Hippocampal formation (tissue), 2 donors: Measurements from ENCODE around the gene KNOP1.
A peak's percentile ranks its signal among the peaks of the same experiment; 100 is the strongest.
"Not testable (repeated sequence)": the region's sequence is repeated elsewhere in the genome, so short reads cannot be mapped to it uniquely, and the experiment has no call there.

ENCODE experiments used
- DNase-seq, 2 donors: peaks; one replicate each; lab custom pipeline; 2025; lab: John Stamatoyannopoulos, UW

KNOP1 gene

DNA sequence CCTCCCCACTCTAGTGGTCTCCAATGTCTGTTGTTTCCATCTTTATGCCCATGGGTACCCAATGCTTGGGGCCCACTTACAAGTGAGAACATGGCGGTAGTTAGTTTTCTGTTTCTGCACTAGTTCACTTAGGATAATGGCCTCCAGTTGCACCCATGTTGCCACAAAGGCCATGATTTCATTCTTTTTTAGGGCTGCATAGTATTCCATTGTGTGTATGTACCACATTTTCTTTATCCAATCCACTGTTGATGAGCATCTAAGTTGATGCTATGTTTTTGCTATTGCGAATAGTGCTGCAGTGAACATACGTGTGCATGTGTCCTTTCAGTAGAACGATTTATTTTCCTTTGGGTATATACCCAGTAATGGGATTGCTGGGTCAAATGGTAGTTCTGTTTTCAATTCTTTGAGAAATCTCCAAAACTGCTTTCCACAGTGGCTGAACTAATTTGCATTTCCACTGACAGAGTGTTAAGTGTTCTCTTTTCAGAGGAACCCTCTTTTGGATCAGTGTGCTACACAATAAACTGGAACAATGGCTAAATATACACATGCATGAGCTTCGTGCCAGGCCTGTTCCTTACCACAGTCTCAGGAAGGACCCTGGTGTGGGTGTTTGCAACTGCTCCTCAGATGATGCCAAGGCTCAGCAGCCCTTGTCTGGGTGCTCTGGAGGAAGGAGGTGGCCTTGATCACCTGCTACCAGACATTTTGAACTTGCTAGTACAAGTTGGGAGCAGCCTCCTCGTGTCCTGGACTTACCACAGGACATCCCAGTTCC is 34.4 kb downstream of the KNOP1 start:
- DNase-seq = no peak

DNA sequence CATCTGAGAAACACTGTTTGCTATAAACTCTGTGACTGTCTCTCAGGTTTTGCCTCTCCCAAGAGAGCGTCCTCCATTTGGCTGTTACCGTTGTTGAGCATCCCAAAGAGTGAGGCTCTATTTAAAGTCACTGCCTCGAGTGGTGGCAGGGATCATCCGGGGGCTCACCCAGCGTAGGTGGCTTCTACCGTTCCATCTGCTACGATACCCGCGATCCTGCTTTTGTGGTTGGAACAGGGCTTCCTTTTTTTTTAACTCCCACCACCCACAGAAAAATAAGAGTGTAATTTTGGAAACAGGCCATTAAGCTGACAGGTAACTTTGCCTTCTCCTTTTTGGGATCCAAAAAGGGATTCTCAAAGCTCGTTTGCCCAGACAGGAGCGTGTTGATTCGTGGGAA is 36.4 kb downstream of the KNOP1 start:
- DNase-seq = no peak

GRCh38 chr16:19680881-19681340 is 37.1 kb downstream of the KNOP1 start:
- no peak for DNase-seq

DNA sequence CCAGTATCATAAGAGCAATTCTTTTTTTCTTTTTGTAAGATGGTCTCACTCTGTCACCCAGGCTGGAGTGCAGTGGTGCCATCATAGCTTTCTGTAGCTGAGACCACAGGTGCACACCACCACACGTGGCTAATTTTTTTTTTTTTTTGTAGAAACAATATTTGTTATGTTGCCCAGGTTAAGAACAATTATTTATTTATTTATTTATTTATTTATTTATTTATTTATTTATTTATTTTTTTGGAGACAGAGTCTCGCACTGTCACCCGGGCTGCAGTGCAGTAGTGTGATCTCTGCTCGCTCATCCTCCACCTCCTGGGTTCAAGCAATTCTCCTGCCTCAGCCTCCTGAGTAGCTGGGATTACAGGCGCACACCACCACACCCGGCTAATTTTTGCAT is 38.7 kb downstream of the KNOP1 start:
- DNase-seq = not testable (repeated sequence)

GRCh38 chr16:19678804-19679203 is 39.2 kb downstream of the KNOP1 start:
- DNase-seq = no peak

DNA sequence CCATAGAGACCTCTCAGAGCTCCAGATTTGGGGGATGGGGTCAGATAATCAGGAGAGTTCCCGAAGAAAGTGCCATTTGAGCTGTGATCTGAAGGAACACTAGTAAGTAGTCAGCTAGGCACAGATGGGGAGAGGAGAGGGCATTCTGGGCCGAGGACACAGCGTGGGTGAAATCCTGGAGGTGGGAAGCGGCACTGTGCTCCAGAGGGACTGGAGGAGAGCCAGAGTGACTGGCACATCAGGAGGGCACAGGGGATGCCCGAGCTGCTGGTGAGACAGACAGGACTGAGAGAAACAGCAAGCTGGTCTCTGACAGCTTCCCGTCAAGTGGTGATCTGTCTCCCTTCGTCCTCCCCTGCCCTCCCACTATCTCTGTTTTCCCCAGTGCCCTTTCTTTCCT is 40.6 kb downstream of the KNOP1 start:
- DNase-seq = no peak

DNA sequence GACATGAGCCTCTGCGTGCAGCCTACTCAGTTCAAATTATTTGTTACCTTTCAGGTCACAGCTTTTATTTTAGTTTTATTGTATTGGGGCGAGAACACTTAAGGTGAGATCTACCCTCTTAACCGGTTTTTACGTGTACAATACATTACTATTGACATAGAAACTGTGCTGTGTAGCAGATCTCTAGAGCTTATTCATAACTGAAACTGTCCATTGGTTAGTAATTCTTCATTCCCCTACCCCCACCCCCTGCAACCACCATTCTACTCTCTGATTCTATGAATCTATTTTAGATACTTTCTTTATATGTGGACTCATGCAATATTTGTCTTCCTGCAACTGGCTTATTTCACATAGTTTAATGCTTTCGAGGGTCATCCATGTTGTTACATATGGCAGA is 43.5 kb downstream of the KNOP1 start:
- DNase-seq = no peak

DNA sequence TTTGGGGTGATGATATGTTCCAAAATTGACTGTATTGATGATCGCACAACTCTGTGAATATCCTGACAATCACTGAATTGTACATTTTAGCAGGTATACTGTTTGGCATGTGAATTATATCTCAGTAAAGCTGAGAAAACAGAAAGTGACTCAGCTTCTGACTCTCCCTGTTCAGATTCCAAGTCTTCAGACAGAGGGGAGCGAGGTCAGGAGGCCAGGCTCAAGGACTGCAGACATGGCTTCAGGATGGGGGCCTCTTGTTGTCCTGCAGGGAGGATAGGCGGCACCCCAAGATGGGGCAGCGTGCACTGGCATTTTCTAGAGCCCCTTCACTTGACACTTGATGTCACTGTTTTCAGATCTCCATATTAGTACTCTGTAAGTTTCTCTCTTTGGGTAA is 45.6 kb downstream of the KNOP1 start:
- no peak for DNase-seq

DNA sequence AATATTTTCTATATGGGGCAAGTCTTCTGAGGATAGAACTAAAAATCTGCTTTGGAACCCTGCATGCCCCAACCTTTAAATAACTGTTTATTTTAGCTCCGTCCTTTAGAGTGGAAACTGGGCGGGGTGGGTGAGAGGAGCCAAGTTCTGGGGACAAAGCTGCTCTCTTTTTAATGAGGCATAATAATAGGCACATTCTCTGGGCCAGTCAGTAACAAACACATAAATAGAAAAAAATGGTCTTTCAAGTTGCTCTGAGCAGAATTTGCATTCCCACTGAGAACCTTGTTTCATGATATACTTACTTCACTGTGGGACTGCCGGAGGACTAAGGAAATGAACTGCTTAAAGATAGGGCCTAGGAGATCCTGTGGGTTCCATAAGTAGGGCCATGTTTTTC is 51.5 kb downstream of the KNOP1 start:
- DNase-seq = peak; percentile 63 to 93

DNA sequence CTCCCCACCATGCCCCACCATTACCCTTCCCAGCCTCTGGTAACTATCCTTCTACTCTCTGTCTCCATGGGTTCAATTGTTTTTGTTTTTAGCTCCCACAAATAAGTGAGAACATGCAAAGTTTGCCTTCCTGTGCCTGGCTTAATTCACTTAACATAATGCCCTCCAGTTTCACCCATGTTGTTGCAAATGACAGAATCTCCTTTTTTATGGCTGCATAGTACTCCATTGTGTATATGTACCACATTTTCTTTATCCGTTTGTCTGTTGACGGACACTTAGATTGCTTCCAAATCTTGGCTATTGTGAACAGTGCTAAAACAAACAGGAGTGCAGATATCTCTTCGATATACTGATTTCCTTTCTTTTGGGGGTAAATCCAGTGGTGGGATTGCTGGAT is 52.7 kb downstream of the KNOP1 start:
- DNase-seq = not testable (repeated sequence)

DNA sequence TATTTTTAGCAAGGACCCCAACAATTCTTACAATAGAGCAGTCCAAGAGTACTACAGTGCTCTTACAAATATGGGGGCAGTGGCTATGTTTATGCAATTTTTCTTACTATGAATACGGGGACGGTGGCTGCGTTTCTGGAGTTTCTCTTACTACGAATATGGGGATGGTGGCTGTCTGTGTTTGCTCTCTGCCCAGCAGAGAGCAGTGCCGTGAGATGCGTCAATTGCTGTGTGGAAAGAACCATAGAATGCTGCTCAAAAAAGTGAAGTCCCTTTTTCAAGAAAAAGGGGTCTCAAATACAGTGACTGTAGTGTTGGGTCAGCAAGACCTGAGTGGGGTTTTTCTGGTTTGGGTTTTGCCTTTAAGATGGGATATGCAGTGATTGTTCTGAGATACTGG is 53.9 kb downstream of the KNOP1 start:
- no peak for DNase-seq

- DNase-seq = no peak
These were observed 55.7 kb downstream of the KNOP1 start for GRCh38 chr16:19662351-19662750.

DNA sequence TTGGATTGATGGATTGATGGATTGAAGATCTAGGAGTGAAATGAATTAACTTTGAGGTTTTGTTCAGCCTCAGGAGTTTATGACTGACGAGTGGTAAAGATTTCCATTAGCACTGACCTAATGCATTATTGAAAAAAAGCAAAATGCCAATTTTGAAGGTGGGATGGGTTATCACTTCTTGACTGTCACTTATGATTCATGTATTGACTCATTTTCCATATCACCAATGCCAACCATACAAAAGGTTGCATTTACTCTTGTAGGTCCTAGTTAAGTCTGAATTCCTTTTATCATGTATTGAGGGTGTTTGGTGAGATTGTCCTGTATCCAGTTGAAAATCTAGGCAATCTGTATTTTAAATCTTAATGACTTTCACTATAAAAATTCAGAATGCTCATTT is 57.6 kb downstream of the KNOP1 start:
- DNase-seq = no peak

DNA sequence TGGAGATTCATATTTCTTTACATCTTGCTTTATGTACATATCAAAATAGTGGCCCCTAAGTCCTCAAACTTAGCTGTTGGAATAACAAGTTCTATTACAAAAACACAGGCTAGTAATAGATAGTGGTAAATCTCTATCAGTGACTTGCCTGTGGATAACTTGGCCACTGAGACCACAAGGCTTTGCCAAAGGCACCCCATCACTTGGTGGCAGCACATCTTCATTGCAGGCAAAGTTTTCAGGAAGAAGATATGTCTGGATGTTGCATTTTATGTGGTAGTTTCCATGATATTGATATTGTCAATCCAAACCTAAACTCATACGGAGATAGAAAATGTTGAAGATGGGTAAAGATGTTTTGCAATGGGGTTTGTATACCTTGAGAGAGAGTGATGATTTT is 58.5 kb downstream of the KNOP1 start:
- DNase-seq = peak; percentile 39 to 43

GRCh38 chr16:19657831-19658230 is 60.2 kb downstream of the KNOP1 start:
- no peak for DNase-seq

GRCh38 chr16:19655242-19655777 is 62.7 kb downstream of the KNOP1 start:
- DNase-seq = no peak

- DNase-seq = no peak
These were observed 63.9 kb downstream of the KNOP1 start for GRCh38 chr16:19654147-19654546.
